Measurements from ENCODE around the gene RUSC1.
A peak's percentile ranks its signal among the peaks of the same experiment; 100 is the strongest.

Gene RUSC1

GRCh38 chr1:155322571-155322952 is 1.9 kb downstream of the RUSC1 start:
- TF ChIP-seq CTCF (IDR thresholded peaks at IDR 0.05; ENCODE audit: insufficient read depth, low read length, poor library complexity, severe bottlenecking) = no peak
- TF ChIP-seq EZH2phosphoT487 (conservative IDR thresholded peaks at IDR 0.05; ENCODE audit: low read length) = no peak
- Histone ChIP-seq H3F3A (ENCODE audit: insufficient read depth) (peaks cover 27% of the 10 kb centered on the region), H4K20me1 (ENCODE audit: low read depth, low read length) (no peaks in the 10 kb centered on the region), H3K4me2 (ENCODE audit: low read depth, low read length, poor library complexity, severe bottlenecking) (peak overlapping the region; percentile 91), H3K9me2 (replicated peaks; ENCODE audit: insufficient read depth, low read length) (no peaks in the 10 kb centered on the region), H3K9me3 (ENCODE audit: insufficient read depth, low read length) (no peaks in the 10 kb centered on the region), H3K4me3 (ENCODE audit: insufficient read depth, low read length, poor library complexity, severe bottlenecking) (peak overlapping the region; percentile 70), H3K9ac (ENCODE audit: low read length) (peak overlapping the region; percentile 79), H2AFZ (ENCODE audit: low read depth, low read length, severe bottlenecking) (no peak overlapping the region), H3K27ac (ENCODE audit: low read depth, low read length) (no peak overlapping the region), H3K36me3 (ENCODE audit: low read length) (no peaks in the 10 kb centered on the region), H3K27me3 (ENCODE audit: low read length) (no peaks in the 10 kb centered on the region), H3K79me2 (ENCODE audit: insufficient read depth, low read length) (no peaks in the 10 kb centered on the region)

- no peaks in the 10 kb centered on the region for H3K9me2 ChIP-seq (replicated peaks; ENCODE audit: insufficient read depth, low read length)
- no peaks in the 10 kb centered on the region for H3K9me3 ChIP-seq (ENCODE audit: insufficient read depth, low read length)
- peak overlapping the region; percentile 88 for H2AFZ ChIP-seq (ENCODE audit: low read depth, low read length, severe bottlenecking)
- no peaks in the 10 kb centered on the region for H4K20me1 ChIP-seq (ENCODE audit: low read depth, low read length)
- H3K9ac ChIP-seq (ENCODE audit: low read length) = peak overlapping the region; percentile 79
- H3K27me3 ChIP-seq (ENCODE audit: low read length) = no peaks in the 10 kb centered on the region
- TF ChIP-seq EZH2phosphoT487 (conservative IDR thresholded peaks at IDR 0.05; ENCODE audit: low read length) (no peak), CTCF (IDR thresholded peaks at IDR 0.05; ENCODE audit: insufficient read depth, low read length, poor library complexity, severe bottlenecking) (peak; percentile 89)
- peak overlapping the region; percentile 91 for H3K4me2 ChIP-seq (ENCODE audit: low read depth, low read length, poor library complexity, severe bottlenecking)
- H3K79me2 ChIP-seq (ENCODE audit: insufficient read depth, low read length) = no peaks in the 10 kb centered on the region
- H3K36me3 ChIP-seq (ENCODE audit: low read length) = no peaks in the 10 kb centered on the region
- H3K4me3 ChIP-seq (ENCODE audit: insufficient read depth, low read length, poor library complexity, severe bottlenecking) = peak overlapping the region; percentile 70
- H3K27ac ChIP-seq (ENCODE audit: low read depth, low read length) = peak overlapping the region; percentile 67
- H3F3A ChIP-seq (ENCODE audit: insufficient read depth) = peaks cover 31% of the 10 kb centered on the region
These were observed 2.4 kb downstream of the RUSC1 start for GRCh38 chr1:155322953-155323728.

GRCh38 chr1:155323729-155324036 is 3.0 kb downstream of the RUSC1 start:
- no peaks in the 10 kb centered on the region for H3K36me3 ChIP-seq (ENCODE audit: low read length)
- H3K79me2 ChIP-seq (ENCODE audit: insufficient read depth, low read length) = no peaks in the 10 kb centered on the region
- H3K4me3 ChIP-seq (ENCODE audit: insufficient read depth, low read length, poor library complexity, severe bottlenecking) = peak overlapping the region; percentile 70
- peak overlapping the region; percentile 91 for H3K4me2 ChIP-seq (ENCODE audit: low read depth, low read length, poor library complexity, severe bottlenecking)
- H3K9ac ChIP-seq (ENCODE audit: low read length) = peak overlapping the region; percentile 79
- no peaks in the 10 kb centered on the region for H3K27me3 ChIP-seq (ENCODE audit: low read length)
- no peaks in the 10 kb centered on the region for H3K9me2 ChIP-seq (replicated peaks; ENCODE audit: insufficient read depth, low read length)
- peak overlapping the region; percentile 88 for H2AFZ ChIP-seq (ENCODE audit: low read depth, low read length, severe bottlenecking)
- TF ChIP-seq CTCF (IDR thresholded peaks at IDR 0.05; ENCODE audit: insufficient read depth, low read length, poor library complexity, severe bottlenecking) = no peak
- TF ChIP-seq EZH2phosphoT487 (conservative IDR thresholded peaks at IDR 0.05; ENCODE audit: low read length) = no peak
- H3K27ac ChIP-seq (ENCODE audit: low read depth, low read length) = peak overlapping the region; percentile 67
- no peaks in the 10 kb centered on the region for H4K20me1 ChIP-seq (ENCODE audit: low read depth, low read length)
- peaks cover 29% of the 10 kb centered on the region for H3F3A ChIP-seq (ENCODE audit: insufficient read depth)
- no peaks in the 10 kb centered on the region for H3K9me3 ChIP-seq (ENCODE audit: insufficient read depth, low read length)

Measured in SU-DHL-6 (cell line).